Measurements from ENCODE around the gene NFIB.

The NFIB gene

GRCh38 chr9:14209399-14210345 lies 104.3 kb downstream of the NFIB start:
- DNase-seq: no peak

DNA sequence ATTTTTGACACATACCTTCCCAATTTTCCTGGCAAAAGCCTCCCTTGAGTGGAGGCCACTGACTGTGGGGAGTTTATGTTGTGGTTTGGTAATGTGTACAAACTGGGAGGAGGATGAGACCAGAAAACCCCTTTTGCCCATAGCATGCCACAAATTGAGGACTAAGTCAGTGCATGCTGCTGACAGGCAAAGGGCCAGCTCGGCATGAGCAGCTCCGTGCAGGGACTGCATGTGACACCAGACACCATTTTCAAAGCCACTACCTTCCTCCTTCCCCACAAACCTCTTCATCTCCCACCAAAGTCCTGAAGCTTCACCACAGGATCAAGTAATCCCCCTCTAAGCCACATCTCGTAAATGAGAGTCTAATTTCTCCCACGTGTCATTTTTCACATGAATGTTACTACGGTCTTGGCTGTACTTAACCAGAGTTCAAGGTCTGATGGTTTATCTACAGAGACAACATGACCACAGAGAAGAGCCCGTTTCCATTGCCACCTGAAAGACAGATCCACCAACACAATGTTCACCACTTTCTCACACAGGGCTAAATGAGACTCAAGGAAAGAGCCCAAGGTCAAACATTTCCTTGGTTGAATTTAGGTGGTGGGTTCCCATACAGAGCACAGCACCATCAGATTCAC lies 106.5 kb downstream of the NFIB start:
- DNase-seq: no peak

GRCh38 chr9:14205463-14205862 lies 108.5 kb downstream of the NFIB start:
- no peak for DNase-seq

DNA sequence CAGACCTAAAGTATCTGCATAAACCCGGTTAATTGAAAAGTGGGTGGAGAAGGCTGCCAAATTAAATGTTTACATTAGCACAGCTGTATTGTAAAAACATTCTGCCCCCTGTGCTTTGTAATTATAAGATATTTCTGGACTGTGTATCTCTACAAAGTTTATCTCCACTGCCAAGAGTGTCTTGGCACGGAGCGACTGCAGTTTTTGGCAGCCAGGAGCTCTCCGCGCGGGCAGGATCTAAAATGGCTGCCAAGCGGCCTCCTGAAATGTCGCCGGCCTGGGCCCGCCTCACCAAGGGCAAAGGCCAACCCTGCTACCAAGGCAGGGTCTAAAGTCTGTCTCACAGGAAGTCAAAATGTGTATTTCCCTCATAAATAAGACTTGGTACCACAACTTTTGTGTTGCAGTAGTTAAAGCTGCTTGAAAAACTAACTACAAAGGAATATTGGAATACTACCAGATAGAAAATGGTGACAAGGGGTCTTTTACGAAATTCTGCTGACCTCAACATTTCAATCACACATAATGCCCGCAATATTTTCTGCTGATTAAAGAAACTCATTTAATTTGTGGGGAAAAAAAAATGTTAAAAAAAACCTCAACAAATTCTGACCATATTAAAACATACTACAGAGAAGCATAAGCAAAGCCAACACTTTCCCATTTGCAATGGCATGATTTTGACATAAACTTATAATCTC lies 110.4 kb downstream of the NFIB start:
- DNase-seq: no peak

GRCh38 chr9:14198841-14199455 lies 115.0 kb downstream of the NFIB start:
- no peak for DNase-seq

- no peak for DNase-seq
Measured at GRCh38 chr9:14198047-14198840, 115.7 kb downstream of the NFIB start.

DNA sequence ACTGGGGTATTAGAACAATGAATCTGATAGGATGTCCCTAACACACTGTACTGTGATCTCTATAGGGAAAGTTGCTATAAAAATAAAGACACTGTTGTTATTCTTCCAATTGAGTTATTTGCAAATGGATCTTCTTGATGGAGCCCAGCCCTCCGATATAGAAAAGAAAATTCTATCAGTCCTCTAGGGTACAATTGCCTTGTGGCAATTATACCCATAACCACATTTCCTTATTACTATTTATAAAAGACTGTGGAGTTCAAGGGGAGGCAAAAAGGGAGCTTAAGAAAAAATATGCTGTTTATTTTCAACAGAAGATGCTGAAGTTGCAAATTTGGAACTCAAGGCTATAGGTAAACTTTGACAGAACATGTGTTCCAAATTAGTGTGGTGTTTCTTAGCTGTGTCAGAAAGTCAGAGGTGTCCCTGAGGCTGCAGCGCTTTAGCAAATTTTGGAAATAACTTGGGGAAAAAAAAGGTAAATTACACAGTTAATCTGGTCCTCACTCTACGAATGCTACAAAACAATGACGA lies 116.5 kb downstream of the NFIB start:
- no peak for DNase-seq

- no peak for DNase-seq
Measured at GRCh38 chr9:14193328-14193990, 120.5 kb downstream of the NFIB start.

GRCh38 chr9:14192556-14192955 lies 121.4 kb downstream of the NFIB start:
- DNase-seq: no peak

GRCh38 chr9:14191512-14191911 lies 122.4 kb downstream of the NFIB start:
- DNase-seq: no peak

DNA sequence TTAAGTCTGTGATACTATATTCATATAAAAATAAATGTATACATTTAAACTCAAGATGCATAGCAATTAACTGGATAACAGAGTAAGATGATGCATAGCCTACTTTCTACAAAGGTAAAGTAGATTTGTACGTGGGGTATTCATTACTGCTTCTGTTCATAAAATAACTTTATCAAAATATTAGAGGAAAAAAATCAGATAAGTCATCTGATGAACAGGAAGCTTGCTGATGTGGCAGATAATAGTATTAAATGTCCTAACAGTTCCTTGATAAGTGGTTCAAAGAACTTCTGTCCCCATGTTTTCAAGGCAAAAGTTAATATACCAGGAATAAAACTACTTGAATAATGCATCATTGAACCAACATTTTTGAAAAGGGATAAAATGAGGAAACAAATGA lies 123.7 kb downstream of the NFIB start:
- no peak for DNase-seq

- no peak for DNase-seq
Measured at GRCh38 chr9:14189578-14189977, 124.4 kb downstream of the NFIB start.

DNA sequence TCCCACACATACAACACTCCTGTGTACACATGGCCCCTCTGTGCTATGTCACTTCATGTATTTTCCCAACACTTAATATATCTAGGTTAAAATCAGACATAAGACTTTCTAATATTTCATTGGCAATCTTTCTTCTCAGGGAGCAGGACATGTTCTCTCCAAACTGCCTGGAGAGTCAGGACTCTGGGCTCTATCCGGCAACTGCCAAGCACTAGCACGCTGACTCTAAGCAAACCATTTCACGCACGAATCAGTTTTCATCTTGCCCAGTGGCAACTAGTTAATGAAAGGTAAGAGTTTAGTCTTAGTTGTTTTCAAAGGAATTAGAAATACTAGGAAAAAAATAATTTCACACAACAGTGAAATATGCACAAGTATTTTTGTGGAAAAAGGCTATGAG lies 124.8 kb downstream of the NFIB start:
- DNase-seq: no peak

GRCh38 chr9:14188538-14188937 lies 125.4 kb downstream of the NFIB start:
- no peak for DNase-seq

GRCh38 chr9:14188011-14188410 lies 125.9 kb downstream of the NFIB start:
- no peak for DNase-seq

DNA sequence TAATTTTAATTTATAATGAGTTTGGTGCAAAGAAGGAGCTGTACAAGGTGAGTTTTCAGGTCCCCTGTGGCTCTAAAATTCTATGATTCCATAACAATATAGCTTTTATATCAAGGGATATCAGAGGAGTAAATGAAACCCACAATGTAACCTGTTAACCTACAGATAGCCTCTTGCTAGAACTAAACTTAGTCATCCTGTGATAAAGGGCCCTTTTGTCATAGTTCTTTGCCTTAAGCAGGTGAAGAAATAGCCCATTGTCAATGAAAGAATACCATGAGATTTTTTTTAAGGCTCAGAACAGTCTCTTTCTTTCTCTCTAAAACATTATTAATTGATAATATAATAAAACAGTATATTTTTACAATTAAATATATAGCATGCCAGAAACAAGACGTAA lies 127.8 kb downstream of the NFIB start:
- DNase-seq: no peak

DNA sequence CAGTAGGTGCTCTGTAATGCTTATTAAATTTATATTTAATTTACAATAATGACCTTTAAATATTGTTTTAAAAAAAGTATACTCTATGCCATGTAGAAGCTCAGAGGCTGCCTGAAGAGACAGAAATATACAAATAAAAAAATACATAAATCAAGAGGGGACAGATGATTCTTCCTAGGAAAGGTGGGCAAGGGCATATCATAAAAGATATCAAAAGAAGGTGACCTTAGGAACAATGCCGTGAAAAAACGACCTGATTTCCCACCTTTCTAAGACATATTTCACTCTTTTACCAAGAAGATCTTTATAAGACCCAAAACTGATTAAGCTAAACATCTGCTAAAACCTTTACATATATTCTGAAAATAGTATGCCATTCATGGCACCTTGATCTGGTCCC lies 128.9 kb downstream of the NFIB start:
- no peak for DNase-seq

DNA sequence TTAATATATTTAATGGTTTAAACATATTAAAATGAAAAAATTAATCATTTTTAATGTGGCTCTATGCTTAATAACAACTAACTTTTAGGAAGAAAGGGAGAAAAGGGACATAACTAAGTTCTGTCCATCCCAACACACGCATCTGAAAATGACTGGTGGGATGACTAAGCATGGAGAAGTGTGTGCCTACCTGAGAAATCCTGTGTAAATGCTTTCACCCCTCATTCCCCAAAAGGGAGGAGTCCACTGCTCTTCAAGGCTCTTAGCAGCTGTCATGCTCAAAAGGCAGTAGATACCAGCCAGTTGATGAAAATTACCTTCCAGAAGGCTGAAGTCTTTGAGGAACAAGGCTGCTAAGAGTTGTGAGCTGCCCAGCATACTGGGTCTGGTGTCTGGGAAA lies 130.9 kb downstream of the NFIB start:
- no peak for DNase-seq

DNA sequence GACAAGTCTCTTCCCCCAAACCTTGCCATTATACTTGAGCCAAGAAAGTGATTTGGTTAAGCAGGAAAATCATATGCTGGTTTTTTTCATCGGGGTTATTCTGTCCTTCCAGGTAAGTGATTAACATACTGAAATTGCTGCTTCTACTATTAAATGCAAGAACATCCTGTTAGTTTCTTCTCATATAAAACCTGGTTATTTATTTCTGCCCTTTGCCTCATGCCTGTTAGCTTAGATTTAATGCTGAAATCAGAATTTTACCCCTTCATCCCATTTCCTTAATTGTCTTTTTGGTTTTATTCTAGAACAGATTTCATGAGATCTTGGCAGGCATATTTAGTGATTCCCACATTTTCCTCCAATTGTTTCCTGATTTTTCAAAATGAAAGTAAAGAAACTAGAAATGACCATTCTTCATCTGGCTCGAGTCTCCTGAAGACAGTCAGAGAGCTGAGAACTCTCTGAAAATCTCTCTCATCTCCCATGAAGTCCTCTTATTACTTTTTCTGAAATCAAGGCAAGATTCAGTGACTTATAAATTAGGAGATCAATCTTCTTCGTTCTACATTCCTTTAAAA lies 132.9 kb downstream of the NFIB start:
- no peak for DNase-seq

GRCh38 chr9:14180093-14180959 lies 133.6 kb downstream of the NFIB start:
- no peak for DNase-seq

All from suppressor macrophage (primary cell).